SK-N-SH (cell line): ENCODE measurements around the gene FADS2.

Source experiments
- ELF1 ChIP-seq: IDR thresholded peaks from 2 replicates; pipeline ENCODE4 v1.4.0; 2012
- FOXJ3 ChIP-seq: sonication (generic); formaldehyde crosslinking; IDR thresholded peaks from 2 replicates; pipeline ENCODE4 v1.5.1; 2020; ENCODE audit warnings: mild to moderate bottlenecking, missing genetic modification reagents
- RAD21 ChIP-seq: IDR thresholded peaks from 2 replicates; pipeline ENCODE4 v1.6.1; 2012; ENCODE audit warnings: mild to moderate bottlenecking, low read length
- YY1 ChIP-seq: IDR thresholded peaks from 2 replicates; pipeline ENCODE4 v1.4.0; 2012; ENCODE audit warnings: low read depth, mild to moderate bottlenecking
- TF ChIP-seq, protein P1 (sequence below): fragments of 200-600 bp; sonication (generic); IDR thresholded peaks from 2 replicates; pipeline ENCODE4 v1.6.1; 2017; ENCODE audit warnings: antibody characterized with exemption, mild to moderate bottlenecking, moderate library complexity

DNA sequence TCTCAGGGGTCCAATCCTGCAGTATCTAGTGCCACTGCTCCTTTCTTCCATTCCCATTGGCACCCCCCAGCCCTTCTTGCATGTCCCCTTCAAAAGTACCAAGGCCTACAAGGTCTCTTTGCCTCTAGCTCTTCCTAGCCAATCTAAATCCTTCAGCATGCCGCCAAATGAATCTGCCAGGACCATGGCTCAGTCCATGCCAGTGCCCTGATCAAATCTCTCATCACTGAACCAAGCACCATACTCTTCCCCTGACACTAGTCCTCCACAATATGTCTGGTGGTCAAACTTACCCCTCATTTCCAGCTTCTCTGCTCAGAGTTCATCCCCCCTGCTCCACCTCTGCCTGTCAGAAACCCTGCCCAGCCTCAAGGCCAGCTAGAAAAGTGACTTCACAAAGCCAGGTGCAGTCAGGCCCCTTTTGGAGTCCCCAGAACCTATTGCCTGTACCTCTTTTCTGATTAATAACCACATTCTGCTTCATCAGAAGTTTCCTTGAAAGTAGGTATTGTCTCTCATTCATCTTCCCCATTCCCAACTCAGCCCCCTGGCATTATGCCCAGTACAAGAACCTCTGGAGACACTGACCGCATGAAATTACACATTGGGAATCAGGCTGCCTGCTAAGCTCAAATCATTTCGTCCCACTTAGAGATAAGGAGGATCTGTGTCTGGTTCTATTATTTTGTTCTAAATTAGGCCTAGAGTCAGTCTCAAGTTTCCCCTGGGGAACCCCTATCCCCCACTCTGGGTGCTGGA lies 24.0 kb upstream of the FADS2 start:
- TF ChIP-seq, protein P1, sequence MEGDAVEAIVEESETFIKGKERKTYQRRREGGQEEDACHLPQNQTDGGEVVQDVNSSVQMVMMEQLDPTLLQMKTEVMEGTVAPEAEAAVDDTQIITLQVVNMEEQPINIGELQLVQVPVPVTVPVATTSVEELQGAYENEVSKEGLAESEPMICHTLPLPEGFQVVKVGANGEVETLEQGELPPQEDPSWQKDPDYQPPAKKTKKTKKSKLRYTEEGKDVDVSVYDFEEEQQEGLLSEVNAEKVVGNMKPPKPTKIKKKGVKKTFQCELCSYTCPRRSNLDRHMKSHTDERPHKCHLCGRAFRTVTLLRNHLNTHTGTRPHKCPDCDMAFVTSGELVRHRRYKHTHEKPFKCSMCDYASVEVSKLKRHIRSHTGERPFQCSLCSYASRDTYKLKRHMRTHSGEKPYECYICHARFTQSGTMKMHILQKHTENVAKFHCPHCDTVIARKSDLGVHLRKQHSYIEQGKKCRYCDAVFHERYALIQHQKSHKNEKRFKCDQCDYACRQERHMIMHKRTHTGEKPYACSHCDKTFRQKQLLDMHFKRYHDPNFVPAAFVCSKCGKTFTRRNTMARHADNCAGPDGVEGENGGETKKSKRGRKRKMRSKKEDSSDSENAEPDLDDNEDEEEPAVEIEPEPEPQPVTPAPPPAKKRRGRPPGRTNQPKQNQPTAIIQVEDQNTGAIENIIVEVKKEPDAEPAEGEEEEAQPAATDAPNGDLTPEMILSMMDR = no peak
- TF ChIP-seq RAD21 (no peak), ELF1 (no peak), FOXJ3 (CRISPR knock-in tag) (no peak), YY1 (no peak)
